AG09319 (cell line): ENCODE measurements around the gene KRT12.

Experiments used
- DNase-seq: peaks from one replicate; pipeline ENCODE4 v3.0.0-alpha.2; 2010; ENCODE audit warnings: low read depth; ENCODE audit errors: extremely low read depth
- TF ChIP-seq, protein P1 (sequence below): IDR thresholded peaks from 2 replicates; pipeline ENCODE4 v1.5.1; 2011; ENCODE audit warnings: low read depth, mild to moderate bottlenecking, inconsistent platforms, low read length, moderate library complexity

The KRT12 gene

DNA sequence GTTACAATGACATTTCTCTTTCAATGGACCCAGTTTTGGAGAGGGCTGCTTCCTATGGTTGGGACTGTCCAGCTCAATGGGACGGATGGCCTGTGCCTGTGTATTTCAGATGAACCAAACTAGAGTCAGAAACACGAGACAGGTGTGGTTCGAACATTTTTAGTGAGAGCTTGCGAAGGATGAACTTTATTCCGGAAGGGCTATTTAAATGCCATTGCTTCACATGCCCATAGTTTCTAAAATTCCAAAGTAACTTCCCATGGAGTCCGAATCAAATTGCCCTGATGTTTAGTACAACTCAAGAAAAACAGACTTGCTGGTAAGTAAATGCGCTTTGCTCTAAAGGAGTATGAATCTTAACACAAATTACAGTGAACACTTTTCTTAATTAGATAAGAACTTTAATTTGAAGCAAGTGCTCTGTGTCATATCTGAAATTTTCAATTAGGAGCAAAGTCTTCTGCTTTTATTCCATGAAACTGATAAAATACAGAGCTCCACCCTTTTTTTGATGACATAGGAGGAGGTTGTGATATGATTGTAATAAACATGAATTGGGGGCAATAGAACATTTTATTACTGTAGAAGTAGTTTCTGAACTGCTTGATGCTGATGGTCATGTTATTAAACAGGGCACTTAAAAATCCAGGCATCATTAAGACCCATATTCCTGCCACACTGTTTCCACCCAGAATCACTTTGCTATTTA is 16.8 kb upstream of the KRT12 start:
- DNase-seq = no peak
- TF ChIP-seq, protein P1, sequence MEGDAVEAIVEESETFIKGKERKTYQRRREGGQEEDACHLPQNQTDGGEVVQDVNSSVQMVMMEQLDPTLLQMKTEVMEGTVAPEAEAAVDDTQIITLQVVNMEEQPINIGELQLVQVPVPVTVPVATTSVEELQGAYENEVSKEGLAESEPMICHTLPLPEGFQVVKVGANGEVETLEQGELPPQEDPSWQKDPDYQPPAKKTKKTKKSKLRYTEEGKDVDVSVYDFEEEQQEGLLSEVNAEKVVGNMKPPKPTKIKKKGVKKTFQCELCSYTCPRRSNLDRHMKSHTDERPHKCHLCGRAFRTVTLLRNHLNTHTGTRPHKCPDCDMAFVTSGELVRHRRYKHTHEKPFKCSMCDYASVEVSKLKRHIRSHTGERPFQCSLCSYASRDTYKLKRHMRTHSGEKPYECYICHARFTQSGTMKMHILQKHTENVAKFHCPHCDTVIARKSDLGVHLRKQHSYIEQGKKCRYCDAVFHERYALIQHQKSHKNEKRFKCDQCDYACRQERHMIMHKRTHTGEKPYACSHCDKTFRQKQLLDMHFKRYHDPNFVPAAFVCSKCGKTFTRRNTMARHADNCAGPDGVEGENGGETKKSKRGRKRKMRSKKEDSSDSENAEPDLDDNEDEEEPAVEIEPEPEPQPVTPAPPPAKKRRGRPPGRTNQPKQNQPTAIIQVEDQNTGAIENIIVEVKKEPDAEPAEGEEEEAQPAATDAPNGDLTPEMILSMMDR = no peak

DNA sequence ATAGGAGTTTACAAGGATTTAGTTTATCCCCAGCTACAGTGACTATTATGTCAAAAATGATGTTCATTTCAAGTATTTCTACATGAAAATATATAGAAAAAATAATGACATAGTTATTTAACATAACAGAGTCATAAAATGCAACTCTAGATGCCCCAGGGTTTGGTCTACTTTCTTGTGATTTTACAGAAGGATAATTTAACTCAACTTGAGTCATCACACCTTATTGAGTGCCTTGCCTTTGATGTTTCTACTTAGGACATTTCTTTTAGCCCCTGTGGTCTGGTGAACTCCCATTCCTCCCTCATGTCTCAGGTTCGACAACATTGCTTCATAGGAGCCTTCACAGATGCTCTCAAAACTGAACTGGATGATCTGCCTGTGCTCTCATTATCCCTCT is 16.0 kb upstream of the KRT12 start:
- no peak for DNase-seq
- TF ChIP-seq, protein P1 = no peak

DNA sequence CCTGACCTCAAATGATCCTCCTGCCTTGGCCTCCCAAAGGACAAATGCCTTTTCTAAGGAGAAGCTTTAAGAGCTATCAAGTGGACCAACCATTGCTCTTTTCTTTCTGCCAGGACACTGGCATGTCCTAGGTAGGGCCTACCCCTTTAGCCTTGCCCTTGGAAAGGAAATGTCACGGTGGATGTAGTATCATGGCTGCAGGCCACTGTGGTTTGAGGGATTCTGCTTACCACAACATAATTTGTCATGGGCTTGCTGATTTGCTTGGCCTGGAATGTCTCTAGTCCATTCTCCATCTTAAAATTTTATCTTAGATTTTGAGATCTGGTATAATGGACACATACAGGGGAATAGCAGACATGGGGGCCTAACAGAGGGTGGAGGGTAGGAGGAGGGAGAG is 12.0 kb upstream of the KRT12 start:
- TF ChIP-seq, protein P1 = no peak

DNA sequence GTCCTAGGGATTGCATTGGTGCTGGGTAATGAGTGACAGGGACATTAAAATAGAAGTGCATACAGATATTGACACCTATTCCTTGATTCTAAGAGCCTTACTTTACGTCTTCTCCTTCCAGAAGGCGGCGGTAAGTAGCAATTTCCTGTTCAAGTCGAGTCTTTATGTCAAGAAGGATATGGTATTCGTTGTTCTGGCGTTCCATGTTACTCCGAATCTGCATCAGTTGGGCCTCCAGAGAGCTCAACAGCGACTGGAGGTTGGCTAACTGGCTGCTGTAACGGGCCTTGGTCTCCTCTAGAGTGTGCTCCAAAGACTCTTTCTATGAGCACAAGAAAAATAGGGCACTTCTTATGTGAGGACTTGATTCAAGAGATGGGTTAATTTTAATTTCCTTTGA is 11.0 kb upstream of the KRT12 start:
- no peak for DNase-seq
- TF ChIP-seq, protein P1 = no peak

More for the DNA sequence above, 12.0 kb upstream of the KRT12 start:
- DNase-seq = no peak

DNA sequence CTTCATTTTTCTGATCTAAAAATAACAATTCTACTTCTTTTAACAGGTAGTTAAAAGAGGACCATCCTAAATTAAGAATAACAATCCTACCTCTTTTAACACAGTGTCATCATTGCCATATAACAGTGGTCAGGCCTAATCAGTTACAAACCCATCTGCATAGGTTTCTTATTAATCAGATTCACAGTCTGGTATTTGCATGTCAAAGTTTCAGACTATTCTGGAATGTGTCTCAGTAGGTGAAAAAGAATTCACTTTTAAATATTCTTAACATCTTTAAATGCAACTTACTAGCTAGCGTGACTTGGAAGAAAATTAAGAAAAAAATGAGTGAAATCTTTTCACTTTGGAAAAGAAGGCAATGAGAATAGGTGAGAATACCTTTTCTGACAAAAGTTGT is 6.8 kb upstream of the KRT12 start:
- no peak for DNase-seq
- TF ChIP-seq, protein P1 = no peak

DNA sequence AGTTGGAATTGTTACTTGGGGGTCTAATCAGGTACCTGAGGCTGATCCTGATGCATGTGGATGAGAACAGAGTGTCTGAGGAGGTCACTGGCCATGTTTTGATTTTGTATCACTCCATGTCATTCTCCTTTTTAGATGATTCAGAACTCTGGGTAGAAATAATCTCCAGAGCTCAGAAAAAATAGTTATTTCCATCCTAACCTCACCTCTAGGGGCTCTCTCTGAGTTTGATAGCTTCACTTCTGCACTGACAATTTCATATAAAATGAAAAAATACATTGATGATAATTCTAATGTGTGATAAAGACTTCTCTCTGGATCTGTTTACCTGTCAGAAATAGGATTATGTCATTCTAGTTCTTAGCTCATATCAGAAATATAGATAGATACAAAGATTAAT is 6.2 kb upstream of the KRT12 start:
- TF ChIP-seq, protein P1 = no peak; the same call in 1 of the 2 replicates
- no peak for DNase-seq

DNA sequence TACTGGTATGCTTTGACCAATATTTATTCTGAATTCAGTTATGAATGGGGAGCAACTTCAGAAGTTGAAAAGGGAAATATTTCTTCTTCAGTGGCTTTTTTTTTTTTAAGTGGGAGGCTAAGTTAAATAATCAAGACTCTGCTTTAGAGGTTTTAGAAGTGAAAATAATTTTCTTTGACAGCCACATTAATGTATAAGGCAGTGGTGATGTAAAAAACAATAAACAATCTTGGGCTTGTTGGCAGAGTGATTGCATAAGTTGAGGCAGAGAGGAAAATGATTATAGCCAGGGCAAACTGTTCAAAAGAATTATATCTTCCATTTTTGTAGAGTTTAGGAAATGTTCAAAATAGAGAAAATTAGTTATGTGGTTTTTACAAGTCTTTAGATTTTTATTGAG is 5.4 kb upstream of the KRT12 start:
- DNase-seq = peak; percentile 22
- TF ChIP-seq, protein P1 = no peak
